CD14-positive monocyte (primary cell): ENCODE measurements around the gene TSEN54. TPM values are rescaled to one million over a fixed set of nuclear protein-coding genes. Genes with fewer than 3 reads are reported as not detected.
A peak's percentile ranks its signal among the peaks of the same experiment; 100 is the strongest.

Experiments
- DNase-seq, 3 donors: peaks; one replicate each; pipeline ENCODE4 v3.0.0-alpha.2; 2011 to 2022
- H2AFZ ChIP-seq: 2 replicates; pipeline ENCODE4 v1.6.0; 2012; ENCODE audit warnings: mild to moderate bottlenecking, low read depth, low read length, inconsistent platforms; ENCODE audit not compliant: insufficient read depth, poor library complexity, severe bottlenecking
- H3K27ac ChIP-seq, 2 donors: 1 replicate in 1 of 2; 2 replicates in 1 of 2; pipeline ENCODE4 v1.5.1; 2012 to 2013; ENCODE audit warnings: low read length in 2 of 2, control low read depth in 1 of 2, inconsistent platforms in 1 of 2, low read depth in 1 of 2, mild to moderate bottlenecking in 1 of 2
- H3K27me3 ChIP-seq, 2 donors: one replicate each; pipeline versions ENCODE4 v1.6.0 to v1.6.1; 2011 to 2013; ENCODE audit warnings: low read length in 2 of 2; ENCODE audit not compliant: control insufficient read depth in 2 of 2, insufficient read depth in 2 of 2
- H3K36me3 ChIP-seq, 2 donors: replicated peaks in 1 of 2; 1 replicate in 1 of 2; 2 replicates in 1 of 2; pipeline versions ENCODE4 v1.5.1 to v1.6.1; 2012 to 2013; ENCODE audit warnings: low read length in 2 of 2, control low read depth in 1 of 2, inconsistent platforms in 1 of 2, mild to moderate bottlenecking in 1 of 2; ENCODE audit not compliant: insufficient read depth in 2 of 2, control insufficient read depth in 1 of 2
- H3K4me1 ChIP-seq, 2 donors: 1 replicate in 1 of 2; 2 replicates in 1 of 2; pipeline versions ENCODE4 v1.5.1 to v1.6.1; 2012 to 2013; ENCODE audit warnings: low read length in 2 of 2, control low read depth in 1 of 2, inconsistent platforms in 1 of 2, mild to moderate bottlenecking in 1 of 2, moderate library complexity in 1 of 2; ENCODE audit not compliant: insufficient read depth in 2 of 2, control insufficient read depth in 1 of 2
- H3K4me2 ChIP-seq: replicated peaks from 2 replicates; pipeline ENCODE3; 2012; ENCODE audit warnings: low read length, moderate library complexity, mild to moderate bottlenecking; ENCODE audit not compliant: poor library complexity, severe bottlenecking; ENCODE audit errors: extremely low read depth
- H3K4me3 ChIP-seq, 3 experiments: fragments of 200-600 bp in 1 of 3; sonication (generic) in 1 of 3; replicated peaks in 1 of 3; 1 replicate in 2 of 3; 2 replicates in 1 of 3; pipeline ENCODE4 v1.5.1; 2011 to 2013; ENCODE audit warnings: low read length in 3 of 3, mild to moderate bottlenecking in 3 of 3, control low read depth in 2 of 3, low read depth in 2 of 3, inconsistent platforms in 1 of 3, moderate library complexity in 1 of 3
- H3K79me2 ChIP-seq: 2 replicates; pipeline ENCODE4 v1.6.0; 2012; ENCODE audit warnings: mild to moderate bottlenecking, control low read depth, inconsistent platforms, low read length, moderate library complexity; ENCODE audit not compliant: insufficient read depth
- H3K9ac ChIP-seq: 2 replicates; pipeline ENCODE4 v1.6.0; 2017; ENCODE audit warnings: low read length, mild to moderate bottlenecking; ENCODE audit not compliant: insufficient read depth, poor library complexity, severe bottlenecking
- H3K9me3 ChIP-seq, 2 donors: replicated peaks in 1 of 2; 1 replicate in 1 of 2; 2 replicates in 1 of 2; pipeline versions ENCODE4 v1.5.1 to v1.6.1; 2012 to 2013; ENCODE audit warnings: low read length in 2 of 2, control low read depth in 1 of 2; ENCODE audit not compliant: control insufficient read depth in 1 of 2, insufficient read depth in 1 of 2
- H4K20me1 ChIP-seq: 2 replicates; pipeline ENCODE4 v1.6.0; 2012; ENCODE audit warnings: mild to moderate bottlenecking, low read length, control low read depth, moderate library complexity; ENCODE audit not compliant: insufficient read depth
- H3K27ac Mint-ChIP-seq, 7 donors: one replicate each; pipeline ENCODE4 v1.8.0; 2020; ENCODE audit warnings: mild to moderate bottlenecking in 7 of 7, mixed read lengths in 7 of 7, moderate library complexity in 6 of 7, inconsistent platforms in 2 of 7
- H3K27me3 Mint-ChIP-seq, 3 donors: one replicate each; pipeline ENCODE4 v1.8.0; 2021 to 2022; ENCODE audit warnings: low read depth in 3 of 3, mild to moderate bottlenecking in 3 of 3, mixed read lengths in 3 of 3, moderate library complexity in 3 of 3, inconsistent platforms in 1 of 3
- H3K36me3 Mint-ChIP-seq, 2 donors: one replicate each; pipeline ENCODE4 v1.8.0; 2020; ENCODE audit warnings: mixed read lengths in 2 of 2, inconsistent platforms in 1 of 2, mild to moderate bottlenecking in 1 of 2
- H3K4me1 Mint-ChIP-seq: one replicate; pipeline ENCODE4 v1.8.0; 2020; ENCODE audit warnings: mild to moderate bottlenecking, mixed read lengths
- H3K4me3 Mint-ChIP-seq, 2 donors: one replicate each; pipeline ENCODE4 v1.8.0; 2020; ENCODE audit warnings: mild to moderate bottlenecking in 2 of 2, mixed read lengths in 2 of 2, moderate library complexity in 1 of 2
- H3K9me3 Mint-ChIP-seq, 7 donors: one replicate each; pipeline ENCODE4 v1.8.0; 2020 to 2022; ENCODE audit warnings: mixed read lengths in 7 of 7, mild to moderate bottlenecking in 6 of 7, moderate library complexity in 6 of 7, inconsistent platforms in 2 of 7
- CTCF ChIP-seq: fragments of 200-600 bp; IDR thresholded peaks from one replicate; pipeline ENCODE4 v1.8.0; 2022; ENCODE audit warnings: antibody characterized with exemption, mild to moderate bottlenecking
- WGBS: methylation state at CpG from one replicate; pipeline ENCODE4 v1.1.5; 2013; ENCODE audit warnings: missing lambda C conversion rate; ENCODE audit not compliant: insufficient coverage; 5-methylcytosine and 5-hydroxymethylcytosine counted together
- intact Hi-C, 2 donors: fragments of 100-400 bp; cut with micrococcal nuclease; formaldehyde crosslinking; loops; one replicate each; pipeline versions ENCODE4 v1.15.0 to v1.15.1; 2023
- polyA plus RNA-seq, 3 donors: library from polyadenylated mRNA; depleted of rRNA in 1 of 3; unstranded in 2 of 3; stranded (reverse) in 1 of 3; fragments of 300-500 nt in 2 of 3; fragments of >200 nt in 1 of 3; fragmentation: Illumina TruSeq in 2 of 3; gene quantifications; 1 replicate in 2 of 3; 2 replicates in 1 of 3; pipeline ENCODE4 v1.2.3, GENCODE V29; 2012 to 2021

The TSEN54 gene
- polyA plus RNA-seq, 3 donors: 10.3 to 13.6 (median 11.8) TPM

- intact Hi-C loops: no loop called here
- Mint-ChIP-seq H3K9me3 (peaks cover 0 to 2% (median 0%) of the 10 kb centered on the region in 7 donors), H3K27me3 (peaks cover 0 to 6% (median 0%) of the 10 kb centered on the region in 3 donors), H3K27ac (peak overlapping the region in 1 of 7 donors; percentile 76), H3K4me3 (no peak overlapping the region), H3K4me1 (peaks cover 45% of the 10 kb centered on the region), H3K36me3 (peaks cover 31 to 51% of the 10 kb centered on the region in 2 donors)
- H3K9ac ChIP-seq: no peak overlapping the region
- H3K36me3 ChIP-seq: peaks cover 8 to 14% of the 10 kb centered on the region in 2 donors
- H3K27ac ChIP-seq: no peak overlapping the region
- no peak overlapping the region for H3K4me3 ChIP-seq
- no peak overlapping the region for H2AFZ ChIP-seq
- DNase-seq: no peak
- H4K20me1 ChIP-seq: no peaks in the 10 kb centered on the region
- no peaks in the 10 kb centered on the region for H3K9me3 ChIP-seq
- 64% methylated on average over 4 of the region's 16 CpGs for WGBS
- peaks cover 5% of the 10 kb centered on the region for H3K79me2 ChIP-seq
- no peaks in the 10 kb centered on the region for H3K27me3 ChIP-seq
- no peak overlapping the region for H3K4me2 ChIP-seq
- no peak for TF ChIP-seq CTCF
- peaks cover 36 to 42% of the 10 kb centered on the region in 2 donors for H3K4me1 ChIP-seq
Observed at GRCh38 chr17:75482098-75482942, 34.0 kb upstream of the TSEN54 start.

GRCh38 chr17:75485688-75486087, 30.6 kb upstream of the TSEN54 start:
- Mint-ChIP-seq H3K36me3 (peaks cover 22 to 50% of the 10 kb centered on the region in 2 donors), H3K27ac (no peak overlapping the region), H3K27me3 (peaks cover 0 to 4% (median 0%) of the 10 kb centered on the region in 3 donors), H3K4me3 (no peak overlapping the region), H3K9me3 (peaks cover 0 to 2% (median 0%) of the 10 kb centered on the region in 7 donors), H3K4me1 (peaks cover 45% of the 10 kb centered on the region)
- TF ChIP-seq CTCF: no peak
- Histone ChIP-seq H3K79me2 (peaks cover 10% of the 10 kb centered on the region), H3K9me3 (no peaks in the 10 kb centered on the region), H3K4me1 (peaks cover 44 to 45% of the 10 kb centered on the region in 2 donors), H3K9ac (peak overlapping the region; percentile 6), H4K20me1 (no peaks in the 10 kb centered on the region), H3K27ac (peak overlapping the region in 1 of 2 donors; percentile 82), H3K4me2 (no peak overlapping the region), H3K4me3 (no peak overlapping the region), H3K27me3 (no peaks in the 10 kb centered on the region), H2AFZ (no peak overlapping the region), H3K36me3 (peaks cover 14 to 16% of the 10 kb centered on the region in 2 donors)
- intact Hi-C loops: loop anchor here in 1 of 2 donors (5.0 kb wide), 1 partner anchor 58 kb away; no protein-coding TSS in a partner anchor
- 94% methylated on average over 12 of the region's 12 CpGs for WGBS
- DNase-seq: no peak
